Measurements from ENCODE around the gene CAPZB.

DNA sequence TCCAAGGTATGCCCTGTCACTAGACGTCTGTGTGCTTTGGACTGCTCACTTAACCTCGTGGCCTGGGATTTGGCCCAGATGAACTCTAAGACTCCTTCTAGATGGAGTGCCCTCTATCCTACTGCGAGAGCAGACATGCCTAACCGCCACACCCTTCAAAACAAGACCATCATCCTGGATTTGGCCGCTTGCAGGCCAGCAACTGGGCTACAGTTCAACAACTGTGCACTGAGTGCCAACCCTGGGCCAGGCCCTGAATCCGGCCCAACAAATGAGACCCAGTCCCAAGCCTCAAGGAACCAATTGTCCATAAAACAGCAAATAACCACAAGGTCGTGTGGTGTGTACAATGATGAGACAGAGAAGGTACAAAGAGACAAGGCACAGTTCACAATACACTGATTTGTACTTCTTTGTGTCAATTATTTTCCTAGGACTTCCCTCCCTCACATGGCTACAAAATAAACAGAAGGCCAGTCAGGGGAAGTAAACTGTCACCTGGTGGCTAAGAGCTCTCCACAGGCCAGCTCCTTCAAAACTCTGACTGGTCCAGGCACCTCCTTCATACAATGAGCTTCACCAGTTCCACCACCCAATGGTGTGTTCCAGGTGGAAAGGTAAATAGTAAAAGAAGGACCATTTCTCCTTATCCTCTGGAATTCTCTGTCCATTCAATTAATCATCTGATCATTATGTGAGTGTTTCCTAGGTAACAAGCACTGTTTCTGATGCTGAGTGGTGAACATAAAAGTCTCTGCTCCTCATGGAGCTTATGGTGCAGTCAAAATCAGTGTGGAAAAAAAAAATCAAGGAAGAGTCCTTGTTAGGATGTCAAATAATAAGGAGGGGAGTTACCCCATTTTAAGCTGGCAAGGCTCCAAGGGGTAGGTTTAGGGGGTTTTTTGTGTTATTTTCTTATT is 60.4 kb downstream of the CAPZB start:
- TF ChIP-seq, protein P1, sequence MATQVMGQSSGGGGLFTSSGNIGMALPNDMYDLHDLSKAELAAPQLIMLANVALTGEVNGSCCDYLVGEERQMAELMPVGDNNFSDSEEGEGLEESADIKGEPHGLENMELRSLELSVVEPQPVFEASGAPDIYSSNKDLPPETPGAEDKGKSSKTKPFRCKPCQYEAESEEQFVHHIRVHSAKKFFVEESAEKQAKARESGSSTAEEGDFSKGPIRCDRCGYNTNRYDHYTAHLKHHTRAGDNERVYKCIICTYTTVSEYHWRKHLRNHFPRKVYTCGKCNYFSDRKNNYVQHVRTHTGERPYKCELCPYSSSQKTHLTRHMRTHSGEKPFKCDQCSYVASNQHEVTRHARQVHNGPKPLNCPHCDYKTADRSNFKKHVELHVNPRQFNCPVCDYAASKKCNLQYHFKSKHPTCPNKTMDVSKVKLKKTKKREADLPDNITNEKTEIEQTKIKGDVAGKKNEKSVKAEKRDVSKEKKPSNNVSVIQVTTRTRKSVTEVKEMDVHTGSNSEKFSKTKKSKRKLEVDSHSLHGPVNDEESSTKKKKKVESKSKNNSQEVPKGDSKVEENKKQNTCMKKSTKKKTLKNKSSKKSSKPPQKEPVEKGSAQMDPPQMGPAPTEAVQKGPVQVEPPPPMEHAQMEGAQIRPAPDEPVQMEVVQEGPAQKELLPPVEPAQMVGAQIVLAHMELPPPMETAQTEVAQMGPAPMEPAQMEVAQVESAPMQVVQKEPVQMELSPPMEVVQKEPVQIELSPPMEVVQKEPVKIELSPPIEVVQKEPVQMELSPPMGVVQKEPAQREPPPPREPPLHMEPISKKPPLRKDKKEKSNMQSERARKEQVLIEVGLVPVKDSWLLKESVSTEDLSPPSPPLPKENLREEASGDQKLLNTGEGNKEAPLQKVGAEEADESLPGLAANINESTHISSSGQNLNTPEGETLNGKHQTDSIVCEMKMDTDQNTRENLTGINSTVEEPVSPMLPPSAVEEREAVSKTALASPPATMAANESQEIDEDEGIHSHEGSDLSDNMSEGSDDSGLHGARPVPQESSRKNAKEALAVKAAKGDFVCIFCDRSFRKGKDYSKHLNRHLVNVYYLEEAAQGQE (IDR thresholded peaks at IDR 0.05; ENCODE audit: insufficient read depth in 1 of 2, low read depth in 2 of 2, low read length in 2 of 2): no peak
- TF ChIP-seq TAF1 (IDR thresholded peaks at IDR 0.05; ENCODE audit: borderline replicate concordance, insufficient read depth, low read length) (no peak), POLR2AphosphoS5 (IDR thresholded peaks at IDR 0.05; ENCODE audit: low read depth, low read length) (no peak), SIN3A (IDR thresholded peaks at IDR 0.05; ENCODE audit: borderline replicate concordance, insufficient read depth, low read length) (no peak), FOXP2 (optimal IDR thresholded peaks at IDR 0.05; ENCODE audit: borderline replicate concordance, extremely low read depth, extremely low read length, insufficient read depth) (no peak)
